Measurements from ENCODE around the gene TXNL4A.
"Not testable (repeated sequence)": the region's sequence is repeated elsewhere in the genome, so short reads cannot be mapped to it uniquely, and the experiment has no call there.

Gene TXNL4A

GRCh38 chr18:79988451-79989194 is at the start of gene TXNL4A:
TXNL4A (minus strand) TSS chr18:79988563; CDS start chr18:79988392, 171 bp downstream.
- peak; percentile 81 to 85 for DNase-seq

- DNase-seq: no peak
Observed at GRCh38 chr18:80037300-80037699, 48.9 kb upstream of the TXNL4A start.

GRCh38 chr18:80035997-80036396 is 47.6 kb upstream of the TXNL4A start:
- DNase-seq: no peak

GRCh38 chr18:80034852-80035406 is 46.6 kb upstream of the TXNL4A start:
- no peak for DNase-seq

- DNase-seq: peak; percentile 99
Observed at GRCh38 chr18:80034068-80034851, 45.9 kb upstream of the TXNL4A start, which contains the start of gene RBFA. RBFA (plus strand) TSS chr18:80034434; CDS start chr18:80034496, 62 bp downstream.

DNA sequence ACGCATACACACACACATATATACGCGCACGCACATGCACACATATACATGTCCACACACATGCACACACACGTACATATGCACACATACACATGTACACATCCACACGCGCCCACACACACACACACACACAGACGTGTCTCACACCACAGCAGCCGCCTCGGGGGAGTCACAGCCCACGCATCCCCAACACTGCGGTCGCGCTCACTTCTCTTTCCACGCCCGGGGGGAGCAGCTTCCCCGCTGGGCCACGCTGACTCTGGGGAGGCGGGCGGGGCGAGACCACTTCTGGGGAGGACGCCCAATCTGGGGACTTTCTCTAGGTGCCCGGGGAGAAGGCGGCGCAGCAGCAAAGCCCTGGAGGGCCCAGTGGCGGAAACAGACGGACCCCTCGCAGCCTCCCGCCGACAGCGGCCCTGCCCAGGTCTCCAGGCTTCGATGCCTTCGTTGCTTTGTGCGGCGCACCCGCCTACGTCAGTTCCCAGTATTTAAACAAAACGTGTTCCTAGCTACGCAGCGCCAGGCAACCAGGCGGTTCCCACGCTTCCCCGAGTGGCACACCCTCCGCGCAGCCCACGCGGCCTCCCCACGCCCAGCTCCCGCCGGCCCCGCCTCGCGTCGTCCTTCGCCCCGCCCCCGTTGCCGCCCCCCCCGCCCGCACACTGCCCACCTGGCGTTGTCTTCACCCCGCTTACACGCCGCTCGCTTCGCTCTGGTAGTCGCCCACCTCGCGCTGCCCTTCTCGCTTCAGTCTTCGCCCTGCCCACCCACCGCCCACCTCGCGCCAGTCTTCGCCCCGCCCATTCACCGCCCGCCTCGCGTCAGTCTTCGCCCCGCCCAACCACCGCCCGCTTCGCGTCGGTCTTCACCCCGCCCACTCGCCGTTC is 45.1 kb upstream of the TXNL4A start:
- peak in 1 of 2 donors; percentile 83 for DNase-seq

DNA sequence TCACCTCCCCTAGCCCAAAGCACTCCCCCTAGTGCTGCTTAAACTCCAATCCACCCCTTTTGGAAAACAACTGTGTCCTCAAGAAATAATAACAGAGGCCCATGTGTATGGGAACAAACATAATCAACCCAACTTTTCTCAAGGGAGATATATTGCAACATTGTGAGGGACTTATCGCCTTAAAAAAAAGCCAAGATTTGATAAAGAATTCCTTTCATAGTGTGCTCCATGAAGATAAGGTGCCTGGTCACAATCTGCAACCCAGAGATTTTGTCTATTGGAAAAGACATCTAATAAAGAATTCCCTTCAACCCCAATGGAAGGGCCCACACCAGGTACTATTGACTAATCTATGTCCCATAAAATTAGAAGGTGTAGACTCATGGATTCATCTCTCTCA is 41.3 kb upstream of the TXNL4A start:
- DNase-seq: no peak

GRCh38 chr18:80027719-80028118 is 39.4 kb upstream of the TXNL4A start:
- DNase-seq: not testable (repeated sequence)

GRCh38 chr18:80026363-80026762 is 38.0 kb upstream of the TXNL4A start:
- DNase-seq: no peak

DNA sequence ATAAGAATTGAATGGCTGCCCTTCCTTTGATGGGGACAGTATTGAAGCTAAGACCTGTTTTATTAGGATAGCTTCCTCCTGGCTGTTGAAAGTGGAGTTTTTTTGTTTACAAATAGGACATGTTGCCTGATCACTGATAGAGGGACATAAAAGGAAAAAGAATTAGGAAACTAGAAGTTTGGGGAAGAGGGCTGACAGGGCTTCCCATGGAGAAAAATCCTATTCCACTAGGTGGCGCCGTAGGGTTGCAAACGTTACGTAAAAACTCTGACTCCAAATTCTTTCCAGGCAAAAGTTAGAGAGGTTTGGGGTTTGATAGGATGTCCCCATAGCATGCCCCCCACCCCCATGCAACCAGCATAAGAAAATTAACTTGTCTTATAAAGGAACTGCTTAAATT is 34.8 kb upstream of the TXNL4A start:
- DNase-seq: no peak

- DNase-seq: peak in 1 of 2 donors; percentile 27
Observed at GRCh38 chr18:80022613-80023012, 34.2 kb upstream of the TXNL4A start.

- no peak for DNase-seq
Observed at GRCh38 chr18:80012714-80013113, 24.4 kb upstream of the TXNL4A start.

DNA sequence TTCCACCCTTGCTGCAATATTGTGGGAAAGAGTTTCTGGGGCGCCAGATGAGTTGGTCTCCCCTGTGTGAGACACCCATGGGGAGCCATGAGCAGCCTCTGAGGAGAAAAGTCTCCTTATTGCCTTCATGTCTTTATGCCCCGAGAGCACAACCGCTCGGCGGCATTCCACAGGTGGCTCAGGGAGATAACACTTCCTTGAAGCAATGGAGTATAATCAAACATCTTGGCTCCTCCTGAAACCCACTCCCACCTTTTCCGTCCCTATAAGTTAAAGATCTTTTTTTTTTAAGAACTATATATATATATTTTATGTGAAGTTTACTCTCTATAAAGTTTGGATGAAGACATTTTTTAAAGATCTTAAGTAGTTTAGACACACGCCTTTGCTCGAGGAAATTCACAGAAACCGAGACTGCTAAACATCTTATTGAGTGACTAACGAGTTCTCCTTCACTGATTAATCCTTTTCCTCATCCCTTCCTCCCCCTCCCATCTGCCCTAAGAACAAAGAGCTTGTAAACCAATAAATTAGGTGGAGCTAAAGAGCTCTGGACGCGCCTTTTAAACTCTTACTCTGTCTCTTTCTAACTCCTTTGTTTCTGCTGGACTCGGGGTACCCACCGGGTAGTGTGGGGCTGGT is 23.3 kb upstream of the TXNL4A start:
- not testable (repeated sequence) for DNase-seq

DNA sequence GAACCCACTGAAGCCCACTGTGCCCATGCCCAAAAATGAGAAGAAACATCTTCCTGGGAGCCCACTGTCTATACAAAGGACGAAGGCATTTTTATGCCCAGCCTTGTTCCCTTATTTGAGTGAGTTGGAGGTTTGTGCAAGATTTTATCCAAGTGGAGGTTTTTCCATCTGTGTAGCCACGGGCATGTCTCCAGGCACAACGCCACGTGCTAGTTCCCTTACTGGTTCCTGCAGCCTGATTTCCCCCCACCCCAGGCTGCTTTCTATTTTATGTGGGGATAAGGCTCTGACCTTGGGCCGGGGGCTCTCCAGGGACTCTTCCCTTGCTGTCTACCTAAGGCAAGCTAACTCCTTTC is 22.2 kb upstream of the TXNL4A start:
- no peak for DNase-seq

DNA sequence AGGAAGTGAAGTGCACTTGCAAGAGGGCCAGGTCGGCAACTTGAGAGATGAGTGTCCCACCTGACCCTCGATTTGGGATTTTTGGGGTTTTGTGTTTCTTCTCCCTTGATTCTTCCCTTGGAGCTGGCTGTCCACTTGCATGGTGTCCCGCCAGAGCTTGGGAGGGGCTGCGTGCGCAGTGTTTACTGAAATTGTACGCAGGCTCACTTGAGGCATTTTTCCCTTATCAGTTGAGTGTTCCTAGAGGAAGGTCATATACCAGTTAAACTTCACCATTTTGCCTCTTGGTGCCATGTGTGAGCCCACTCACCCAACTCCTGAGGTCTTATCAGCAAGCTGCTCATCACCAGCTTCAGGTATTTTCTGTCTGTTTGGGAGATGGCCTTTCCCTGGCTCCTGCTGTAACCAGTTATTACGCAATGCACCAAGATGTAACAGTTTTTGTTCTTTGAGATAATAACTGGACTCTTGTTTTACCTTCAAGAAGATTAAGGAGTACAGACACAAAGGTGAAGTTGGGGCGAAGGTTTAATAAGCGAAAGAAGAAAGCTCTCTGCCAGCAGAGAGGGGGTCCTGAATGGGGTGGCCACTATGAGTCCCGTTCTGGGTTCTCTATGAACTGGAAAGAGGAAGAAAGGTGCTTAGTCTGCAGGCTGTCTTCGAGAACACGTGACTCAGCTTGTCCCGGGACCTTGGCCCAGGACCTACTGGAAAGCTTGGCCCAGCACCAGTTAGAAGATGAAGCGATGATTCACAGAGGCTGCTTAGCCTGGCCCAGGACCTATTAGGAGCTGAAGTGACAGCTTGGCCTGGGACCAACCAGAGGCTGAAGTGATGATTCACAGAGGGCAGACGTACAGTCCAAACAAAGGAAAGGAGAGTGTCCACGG is 21.5 kb upstream of the TXNL4A start:
- no peak for DNase-seq

DNA sequence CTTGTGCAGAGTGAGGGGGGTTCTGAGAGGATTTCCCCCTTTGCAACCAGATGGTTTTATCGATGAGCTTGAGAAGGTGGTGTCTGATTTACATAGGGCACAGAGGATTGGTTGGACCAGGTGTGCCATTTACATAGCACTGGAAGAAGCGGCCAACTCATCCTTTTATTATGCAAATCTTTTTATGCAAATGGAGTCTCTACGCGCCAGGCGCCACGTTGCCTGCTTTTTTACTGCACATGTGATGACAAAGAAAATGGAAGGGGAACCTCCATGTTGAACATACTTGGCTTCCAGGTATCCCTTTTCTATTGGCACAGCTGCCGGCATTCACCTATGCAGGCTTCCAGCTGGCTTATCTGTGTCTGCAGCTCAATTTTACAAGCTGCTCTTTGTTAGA is 18.4 kb upstream of the TXNL4A start:
- DNase-seq: no peak

DNA sequence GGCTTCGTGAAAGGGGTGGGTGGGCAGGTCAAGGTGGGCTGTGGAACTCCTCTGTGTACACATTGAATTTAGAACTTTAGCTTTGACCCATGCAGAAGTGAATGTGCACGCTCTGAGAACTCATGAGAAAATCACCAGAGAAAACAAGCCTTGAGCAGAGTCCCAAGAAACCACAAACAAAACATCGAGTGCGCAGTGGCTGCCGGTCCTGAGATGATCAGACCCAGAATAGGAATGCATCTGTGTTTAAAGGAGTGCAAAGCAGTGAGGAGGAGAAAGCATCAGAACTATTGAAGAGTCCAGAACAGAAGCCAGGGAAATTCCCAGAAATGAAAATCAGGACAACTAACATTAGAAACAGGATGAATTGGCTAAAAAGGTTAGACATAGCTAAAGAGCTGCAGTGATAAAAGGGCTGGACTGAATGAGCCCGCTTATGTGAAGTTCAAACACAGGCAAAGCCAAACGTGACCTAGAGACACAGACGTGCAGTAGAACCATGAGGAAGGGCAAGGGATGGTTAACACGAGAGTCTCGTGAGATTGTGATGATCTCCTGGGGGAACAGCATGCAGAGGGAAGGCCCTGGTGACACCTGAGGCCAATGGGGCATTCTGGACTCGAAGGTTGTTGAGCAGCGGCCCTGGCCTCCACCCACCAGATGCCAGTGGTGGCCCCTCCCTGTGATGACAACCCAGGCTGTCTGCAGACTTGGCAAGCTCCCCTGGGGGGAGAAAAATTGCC is 16.4 kb upstream of the TXNL4A start:
- no peak for DNase-seq

DNA sequence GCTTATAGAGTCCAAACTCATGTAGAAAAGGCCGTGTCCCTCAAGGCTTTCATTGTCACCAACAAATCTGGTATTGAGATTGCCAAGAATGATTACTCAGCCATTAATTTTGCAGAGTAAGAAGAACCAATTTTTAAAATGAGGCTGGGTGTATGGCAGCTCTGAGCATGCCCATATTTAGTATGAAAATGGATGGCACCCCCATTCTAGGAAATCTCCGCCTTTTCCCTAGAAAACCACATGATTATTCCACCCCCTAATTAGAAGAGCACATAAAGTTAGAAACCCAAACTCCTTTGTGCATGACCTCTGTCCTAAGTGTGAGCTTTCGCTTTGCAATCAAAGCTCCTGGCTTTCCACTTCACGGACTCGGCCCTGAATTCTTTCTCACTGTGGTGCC is 14.1 kb upstream of the TXNL4A start:
- DNase-seq: no peak

- no peak for DNase-seq
Observed at GRCh38 chr18:80000877-80001276, 12.5 kb upstream of the TXNL4A start.

DNA sequence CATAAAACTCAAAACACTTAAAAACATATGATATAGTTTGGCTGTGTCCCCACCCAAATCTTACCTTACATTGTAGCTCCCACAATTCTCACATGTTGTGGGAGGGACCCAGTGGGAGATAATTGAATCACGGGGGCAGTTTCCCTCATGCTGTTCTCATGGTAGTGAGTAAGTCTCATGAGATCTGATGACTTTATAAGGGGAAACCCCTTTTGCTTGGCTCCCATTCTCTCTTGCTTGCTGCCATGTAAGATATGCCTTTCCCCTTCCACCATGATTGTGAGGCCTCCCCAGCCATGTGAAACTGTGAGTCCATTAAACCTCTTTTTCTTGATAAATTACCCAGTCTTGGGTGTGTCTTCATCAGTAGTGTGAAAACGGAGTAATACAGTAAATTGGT is 11.3 kb upstream of the TXNL4A start:
- not testable (repeated sequence) for DNase-seq

- no peak for DNase-seq
Observed at GRCh38 chr18:79991494-79991893, 3.1 kb upstream of the TXNL4A start.

Measured in CD4-positive, alpha-beta T cell treated with Interferon alpha-2 for 1 hour (primary cell).